HCT116 (cell line): Measurements from ENCODE around the gene MAPKAP1. TPM values are rescaled to one million over a fixed set of nuclear protein-coding genes. Genes with fewer than 3 reads are reported as not detected.

Experiments used
- ATAC-seq: fragments of 200-7000 bp; cut with Tn5 transposase; 2 replicates; pipeline ENCODE4 v1.9.1; 2020; ENCODE audit warnings: mild to moderate bottlenecking, moderate library complexity
- BruUV-seq: library from RNA; stranded (reverse); fragments of 400-500 nt; replicated peaks from 2 replicates; lab custom pipeline; 2021; lab: Mats Ljungman, UMichigan
- CTCF ChIA-PET: fragments of 300-600 bp; sonication (Branson Sonifier 250); formaldehyde crosslinking; loops from one replicate; lab custom pipeline; 2021; ENCODE audit warnings: antibody characterized with exemption; lab: Charles Lee
- POLR2A ChIA-PET: fragments of 300-600, 350-600 bp; sonication (Branson Sonifier 250); formaldehyde crosslinking; loops from one replicate; lab custom pipeline; 2021; ENCODE audit warnings: antibody characterized with exemption; lab: Charles Lee
- RAD21 ChIA-PET, 2 experiments: fragments of 300-600 bp; sonication (Branson Sonifier 250); formaldehyde crosslinking; loops; one replicate each; lab custom pipeline; 2023; ENCODE audit warnings: low total read pairs in 2 of 2; ENCODE audit not compliant: uncharacterized antibody in 2 of 2, unreplicated experiment in 2 of 2, low non-redundant PET in 1 of 2; lab: Charles Lee
- DNase-seq: peaks from one replicate; pipeline ENCODE4 v3.0.0-alpha.2; 2010; ENCODE audit warnings: low read depth, low spot score
- H2AFZ ChIP-seq: fragments of 200-600 bp; shearing (Covaris generic), sonication (generic); 2 replicates; pipeline ENCODE4 v1.6.1; 2017; ENCODE audit warnings: low read depth, mixed run types, mixed read lengths, antibody characterized with exemption, low read length; ENCODE audit not compliant: poor library complexity, severe bottlenecking
- H3K27ac ChIP-seq: 2 replicates; pipeline ENCODE4 v1.5.1; 2012; ENCODE audit warnings: low read depth, low read length
- H3K27me3 ChIP-seq: fragments of 200-600 bp; sonication (generic); 2 replicates; pipeline ENCODE4 v1.6.1; 2016; ENCODE audit warnings: mixed run types, low read length, mixed read lengths; ENCODE audit not compliant: insufficient read depth
- H3K36me3 ChIP-seq, 2 experiments: fragments of 200-500 bp in 1 of 2; fragments of 200-600 bp in 1 of 2; sonication (Bioruptor generic) in 1 of 2; sonication (generic) in 1 of 2; 2 replicates each; pipeline versions ENCODE4 v1.5.1 to v1.6.1; 2014 to 2016; ENCODE audit warnings: low read length in 2 of 2, inconsistent platforms in 1 of 2, mixed read lengths in 1 of 2, mixed run types in 1 of 2; ENCODE audit not compliant: insufficient read depth in 2 of 2, control insufficient read depth in 1 of 2
- H3K4me1 ChIP-seq, 2 experiments: fragments of 200-600 bp in 1 of 2; sonication (generic) in 1 of 2; 2 replicates each; pipeline versions ENCODE4 v1.5.1 to v1.6.1; 2012 to 2017; ENCODE audit warnings: low read length in 2 of 2, inconsistent platforms in 1 of 2, mild to moderate bottlenecking in 1 of 2, mixed read lengths in 1 of 2, mixed run types in 1 of 2, moderate library complexity in 1 of 2; ENCODE audit not compliant: insufficient read depth in 2 of 2, control insufficient read depth in 1 of 2
- H3K4me2 ChIP-seq: fragments of 200-600 bp; sonication (generic); 2 replicates; pipeline ENCODE4 v1.6.1; 2017; ENCODE audit warnings: mixed run types, low read length, mixed read lengths
- H3K4me3 ChIP-seq, 2 experiments: fragments of 200-600 bp in 1 of 2; sonication (generic) in 1 of 2; replicated peaks in 1 of 2; 2 replicates each; pipeline ENCODE4 v1.5.1; 2011 to 2016; ENCODE audit warnings: low read length in 2 of 2, control low read depth in 1 of 2, low read depth in 1 of 2, mild to moderate bottlenecking in 1 of 2, mixed read lengths in 1 of 2, mixed run types in 1 of 2
- H3K79me2 ChIP-seq: fragments of 200-600 bp; sonication (generic); 2 replicates; pipeline ENCODE4 v1.6.1; 2017; ENCODE audit warnings: mild to moderate bottlenecking, mixed run types, low read length, moderate library complexity, mixed read lengths; ENCODE audit not compliant: insufficient read depth
- H3K9ac ChIP-seq: fragments of 200-600 bp; sonication (generic); 2 replicates; pipeline ENCODE4 v1.6.1; 2016; ENCODE audit warnings: low read length, mixed read lengths
- H3K9me2 ChIP-seq: fragments of 200-600 bp; sonication (generic), shearing (Covaris generic); 2 replicates; pipeline ENCODE4 v1.6.1; 2017; ENCODE audit warnings: mixed run types, mild to moderate bottlenecking, moderate library complexity; ENCODE audit not compliant: insufficient read depth
- H3K9me3 ChIP-seq, 2 experiments: fragments of 200-500 bp in 1 of 2; fragments of 200-600 bp in 1 of 2; sonication (Bioruptor generic) in 1 of 2; sonication (generic) in 1 of 2; 2 replicates each; pipeline ENCODE4 v1.6.1; 2014 to 2017; ENCODE audit warnings: low read length in 2 of 2, mixed read lengths in 2 of 2, inconsistent platforms in 1 of 2, low read depth in 1 of 2, mild to moderate bottlenecking in 1 of 2, mixed run types in 1 of 2, moderate library complexity in 1 of 2; ENCODE audit not compliant: control insufficient read depth in 1 of 2, insufficient read depth in 1 of 2
- H4K20me1 ChIP-seq: fragments of 200-600 bp; sonication (generic), shearing (Covaris generic); 2 replicates; pipeline ENCODE4 v1.6.1; 2017; ENCODE audit warnings: mixed run types, mild to moderate bottlenecking, moderate library complexity; ENCODE audit not compliant: insufficient read depth
- ATF3 ChIP-seq: IDR thresholded peaks from 2 replicates; pipeline ENCODE4 v1.6.1; 2012
- CBX3 ChIP-seq: IDR thresholded peaks from 2 replicates; pipeline ENCODE4 v1.6.1; 2012; ENCODE audit warnings: low read depth
- CTCF ChIP-seq, 3 experiments: fragments of 200-600 bp in 1 of 3; sonication (generic) in 1 of 3; IDR thresholded peaks in 2 of 3; conservative IDR thresholded peaks in 1 of 3; 2 replicates each; pipeline ENCODE4 v1.5.1; 2012 to 2017; ENCODE audit warnings: low read depth in 2 of 3, low read length in 2 of 3, antibody characterized with exemption in 1 of 3, borderline replicate concordance in 1 of 3, control low read depth in 1 of 3, mild to moderate bottlenecking in 1 of 3, mixed read lengths in 1 of 3, mixed run types in 1 of 3, moderate library complexity in 1 of 3; ENCODE audit not compliant: insufficient read depth in 1 of 3
- MAX ChIP-seq: IDR thresholded peaks from 2 replicates; pipeline ENCODE4 v1.6.1; 2012
- POLR2A ChIP-seq: IDR thresholded peaks from 2 replicates; pipeline ENCODE4 v1.7.0; 2011; ENCODE audit warnings: borderline replicate concordance; ENCODE audit not compliant: insufficient read depth, insufficient read length; ENCODE audit errors: extremely low read depth
- POLR2AphosphoS5 ChIP-seq: IDR thresholded peaks from 2 replicates; pipeline ENCODE4 v1.6.1; 2011; ENCODE audit warnings: mild to moderate bottlenecking, low read depth, low read length, moderate library complexity
- SP1 ChIP-seq: IDR thresholded peaks from 2 replicates; pipeline ENCODE4 v1.6.1; 2012; ENCODE audit warnings: low read depth
- intact Hi-C: fragments of 100-400 bp; cut with micrococcal nuclease; formaldehyde crosslinking; loops from 2 replicates; pipeline ENCODE4 v1.10.0; 2022
- total RNA-seq: library from RNA; stranded (reverse); gene quantifications from one replicate; pipeline ENCODE4 v1.2.1, GENCODE V29; 2021; ENCODE audit not compliant: unreplicated experiment
- TF ChIP-seq, protein P1 (sequence below): IDR thresholded peaks from 2 replicates; pipeline ENCODE4 v1.6.1; 2011; ENCODE audit warnings: mild to moderate bottlenecking, low read length, moderate library complexity; ENCODE audit not compliant: insufficient replicate concordance; ENCODE audit errors: extremely low read depth

MAPKAP1 gene
- total RNA-seq, 1 experiment from 2014 or later = 72.5 TPM

DNA sequence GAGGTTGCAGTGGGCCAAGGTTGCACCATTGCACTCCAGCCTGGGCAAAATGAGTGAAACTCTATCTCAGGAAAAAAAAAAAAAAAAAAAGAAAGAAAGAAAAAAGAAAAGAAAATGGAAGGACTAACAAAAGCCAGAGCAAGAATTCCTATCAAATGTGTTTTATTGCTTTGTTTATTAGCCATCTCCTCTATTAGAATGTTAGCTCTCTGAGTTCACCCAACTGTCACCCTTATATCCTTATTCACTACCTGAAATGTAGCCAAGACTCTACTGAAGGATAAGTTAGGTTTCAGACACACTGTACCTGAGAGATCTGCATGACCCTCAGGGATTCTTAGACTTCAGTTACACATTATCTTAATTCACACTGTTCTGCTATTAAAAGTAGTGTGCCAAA lies 177.9 kb downstream of the MAPKAP1 start:
- no peak overlapping the region for H2AFZ ChIP-seq
- ChIA-PET RAD21 (no interaction called here), CTCF (no interaction called here), POLR2A (no interaction called here)
- no peak for ATAC-seq
- no peak overlapping the region for H3K27ac ChIP-seq
- no peak for DNase-seq
- H3K4me2 ChIP-seq = no peak overlapping the region
- H3K4me1 ChIP-seq = peaks cover 0 to 3% of the 10 kb centered on the region in 2 experiments; a peak in 1 of 4 replicates
- no peak for TF ChIP-seq POLR2A
- no peak for TF ChIP-seq SP1
- TF ChIP-seq, protein P1, sequence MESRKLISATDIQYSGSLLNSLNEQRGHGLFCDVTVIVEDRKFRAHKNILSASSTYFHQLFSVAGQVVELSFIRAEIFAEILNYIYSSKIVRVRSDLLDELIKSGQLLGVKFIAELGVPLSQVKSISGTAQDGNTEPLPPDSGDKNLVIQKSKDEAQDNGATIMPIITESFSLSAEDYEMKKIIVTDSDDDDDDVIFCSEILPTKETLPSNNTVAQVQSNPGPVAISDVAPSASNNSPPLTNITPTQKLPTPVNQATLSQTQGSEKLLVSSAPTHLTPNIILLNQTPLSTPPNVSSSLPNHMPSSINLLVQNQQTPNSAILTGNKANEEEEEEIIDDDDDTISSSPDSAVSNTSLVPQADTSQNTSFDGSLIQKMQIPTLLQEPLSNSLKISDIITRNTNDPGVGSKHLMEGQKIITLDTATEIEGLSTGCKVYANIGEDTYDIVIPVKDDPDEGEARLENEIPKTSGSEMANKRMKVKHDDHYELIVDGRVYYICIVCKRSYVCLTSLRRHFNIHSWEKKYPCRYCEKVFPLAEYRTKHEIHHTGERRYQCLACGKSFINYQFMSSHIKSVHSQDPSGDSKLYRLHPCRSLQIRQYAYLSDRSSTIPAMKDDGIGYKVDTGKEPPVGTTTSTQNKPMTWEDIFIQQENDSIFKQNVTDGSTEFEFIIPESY = no peak
- no peak for TF ChIP-seq MAX
- TF ChIP-seq CBX3 = no peak
- no peak for TF ChIP-seq ATF3
- no peak for TF ChIP-seq CTCF (IDR thresholded peaks at IDR 0.05 in 2 of 3, conservative IDR thresholded peaks at IDR 0.05 in 1 of 3; ENCODE audit: borderline replicate concordance in 1 of 3, insufficient read depth in 1 of 3, low read depth in 2 of 3, low read length in 2 of 3)
- no peak for TF ChIP-seq POLR2AphosphoS5
- no peak overlapping the region for H3K4me3 ChIP-seq
- no TSS peak for BruUV-seq
- no peaks in the 10 kb centered on the region for H3K36me3 ChIP-seq
- H3K9ac ChIP-seq = no peak overlapping the region
- no peaks in the 10 kb centered on the region for H3K27me3 ChIP-seq
- intact Hi-C loops = no loop called here
- H3K79me2 ChIP-seq = no peaks in the 10 kb centered on the region
- H4K20me1 ChIP-seq = no peaks in the 10 kb centered on the region
- no peaks in the 10 kb centered on the region for H3K9me3 ChIP-seq
- H3K9me2 ChIP-seq = no peaks in the 10 kb centered on the region
